HG03280 (cell line): ENCODE measurements around the gene MRRF.

Experiments used
- ATAC-seq: cut with Tn5 transposase; IDR thresholded peaks from one replicate; pipeline ENCODE4 v1.9.1; 2021; ENCODE audit warnings: mild to moderate bottlenecking, moderate library complexity; ENCODE audit not compliant: unreplicated experiment

MRRF gene

DNA sequence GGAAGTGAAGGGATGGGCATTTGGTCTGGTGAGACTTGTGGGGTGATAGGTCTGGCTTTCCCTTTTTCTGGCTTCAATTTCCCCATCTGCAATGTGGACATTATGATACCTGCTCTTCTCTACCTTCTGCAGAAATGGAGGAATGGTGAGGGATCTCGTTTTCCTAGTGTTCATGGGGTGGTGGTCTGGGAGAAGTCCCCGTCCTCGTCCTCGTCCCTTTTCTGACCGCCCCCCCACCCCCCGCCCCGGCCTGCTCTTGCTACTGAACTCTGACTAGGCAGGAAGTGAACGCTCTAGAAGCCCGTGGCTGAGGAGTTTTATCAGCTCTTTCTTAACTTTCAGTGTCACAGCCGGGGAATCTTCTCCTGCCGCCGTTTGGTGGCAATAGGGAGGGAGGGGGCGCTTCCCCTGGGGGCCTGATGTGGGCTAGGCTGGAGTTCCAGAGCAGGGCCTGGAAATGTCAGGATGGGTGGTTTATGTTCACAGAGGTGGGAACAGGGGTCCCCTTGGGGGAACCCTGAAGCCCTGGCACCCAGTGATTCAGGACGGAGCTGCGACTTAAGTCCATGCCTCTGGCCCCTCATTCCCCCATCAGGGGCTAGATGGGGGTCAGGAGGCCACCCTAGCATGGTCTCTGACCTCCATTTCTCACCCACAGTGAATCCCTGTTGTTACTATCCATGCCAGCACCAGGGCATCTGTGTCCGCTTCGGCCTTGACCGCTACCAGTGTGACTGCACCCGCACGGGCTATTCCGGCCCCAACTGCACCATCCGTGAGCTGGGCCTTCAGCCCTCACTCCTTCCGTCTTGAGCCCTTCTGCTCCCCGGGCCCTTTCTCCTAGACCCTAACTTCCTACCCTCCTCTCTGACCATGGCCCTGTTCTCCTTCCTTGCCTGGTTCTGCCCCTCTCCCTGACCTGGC lies 112.8 kb downstream of the MRRF start:
- ATAC-seq, result no peak

DNA sequence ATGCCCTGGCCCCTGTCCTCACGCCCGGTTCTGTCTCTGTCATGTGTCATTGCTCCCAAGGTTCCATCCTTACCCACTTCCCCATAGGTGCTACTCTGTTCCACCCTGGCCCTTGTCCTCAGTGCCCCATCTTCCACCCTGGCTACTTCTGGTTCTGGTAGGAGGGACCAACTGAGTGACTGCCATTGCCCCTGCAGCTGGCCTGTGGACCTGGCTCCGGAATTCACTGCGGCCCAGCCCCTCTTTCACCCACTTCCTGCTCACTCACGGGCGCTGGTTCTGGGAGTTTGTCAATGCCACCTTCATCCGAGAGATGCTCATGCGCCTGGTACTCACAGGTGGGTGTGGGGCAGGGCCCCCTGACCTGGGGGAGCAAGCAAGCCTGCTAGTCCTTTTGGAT lies 113.6 kb downstream of the MRRF start:
- ATAC-seq, result no peak

DNA sequence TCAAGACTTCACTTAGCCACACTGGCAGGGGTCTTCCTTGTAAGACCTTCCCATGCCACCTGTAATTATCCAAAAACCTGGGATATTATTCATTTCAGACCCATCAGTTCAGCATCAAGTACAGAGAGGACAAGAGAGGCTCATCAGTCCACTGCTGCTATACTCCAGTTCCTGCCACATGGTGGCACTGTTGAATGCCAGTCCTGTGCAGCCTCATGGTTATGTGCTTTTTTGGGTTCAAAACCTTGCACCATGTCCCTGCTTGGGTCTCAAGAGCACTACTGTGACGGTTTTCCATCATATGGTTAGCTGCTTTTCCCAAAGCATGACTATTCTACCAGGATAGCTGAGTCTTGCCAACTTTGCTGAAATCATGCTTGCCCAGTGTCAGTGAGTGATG lies 114.7 kb downstream of the MRRF start:
- ATAC-seq, result no peak

DNA sequence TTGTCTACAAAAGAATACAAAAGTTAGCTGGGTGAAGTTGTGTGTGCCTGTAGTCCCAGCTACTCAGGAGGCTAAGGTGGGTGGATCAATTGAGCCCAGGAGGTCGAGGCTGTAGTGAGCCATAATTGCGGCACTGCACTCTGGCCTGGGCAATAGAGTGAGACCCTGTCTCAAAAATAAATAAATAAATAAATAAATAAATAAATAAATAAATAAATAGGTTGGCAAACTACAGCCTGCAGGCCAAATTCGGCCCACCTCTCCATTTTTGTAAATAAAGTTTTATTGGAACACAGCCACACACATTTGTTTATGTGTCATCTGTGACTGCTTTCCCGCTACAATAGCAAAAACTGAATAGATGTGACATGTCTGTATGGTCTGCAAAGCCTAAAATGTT lies 115.6 kb downstream of the MRRF start:
- ATAC-seq, result no peak
